ENCODE data around the gene TSBP1.
"Not testable (repeated sequence)": the region's sequence is repeated elsewhere in the genome, so short reads cannot be mapped to it uniquely, and the experiment has no call there.

GRCh38 chr6:32268459-32268858 lies 103.2 kb downstream of the TSBP1 start:
- TF ChIP-seq CTCF (IDR thresholded peaks at IDR 0.05; ENCODE audit: insufficient read depth, low read length, poor library complexity, severe bottlenecking); EZH2phosphoT487 (conservative IDR thresholded peaks at IDR 0.05; ENCODE audit: low read length): not testable (repeated sequence)
